HG03565 (cell line): ENCODE data around the gene HSDL2.

Experiments
- ATAC-seq: cut with Tn5 transposase; IDR thresholded peaks from one replicate; pipeline ENCODE4 v1.9.1; 2021; ENCODE audit warnings: mild to moderate bottlenecking, moderate library complexity; ENCODE audit not compliant: unreplicated experiment

Gene HSDL2

DNA sequence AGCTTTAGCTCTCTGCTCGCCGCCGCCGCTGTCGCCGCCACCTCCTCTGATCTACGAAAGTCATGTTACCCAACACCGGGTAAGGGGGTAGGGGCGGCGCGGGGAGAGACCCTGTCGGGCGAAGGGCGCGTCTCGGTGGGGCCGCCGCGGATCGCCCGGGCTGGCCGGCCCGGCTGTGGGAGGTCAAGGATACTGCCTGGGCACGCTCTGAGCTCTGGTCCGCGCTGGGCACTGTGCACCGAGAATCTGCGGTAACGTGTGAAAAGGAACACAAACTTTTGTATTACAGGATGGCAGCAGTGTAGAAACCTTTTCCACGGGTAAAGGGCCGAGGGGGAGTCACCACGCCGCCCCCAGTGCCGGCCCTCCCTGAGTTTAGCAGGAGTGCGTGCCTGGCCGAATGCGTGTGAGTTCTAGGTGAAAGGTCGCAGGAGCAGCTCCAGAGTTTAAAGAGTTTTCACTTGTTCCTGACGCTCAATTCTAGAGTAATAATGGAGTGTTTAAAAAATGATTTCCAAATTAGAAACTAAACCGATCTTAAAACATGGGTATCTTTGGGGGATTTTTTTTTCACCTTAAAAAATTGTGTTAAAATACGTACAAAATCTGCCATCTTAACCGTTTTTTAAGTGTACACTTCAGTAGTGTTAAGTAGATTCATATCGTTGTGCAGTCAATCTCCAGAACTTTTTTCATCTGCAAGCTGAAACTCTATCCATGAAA is at the start of gene HSDL2:
HSDL2 (plus strand) TSS at position 7 of the 723 bp plus-strand sequence; CDS start at position 63, 56 bp downstream.
- ATAC-seq, result no peak

- ATAC-seq, result no peak
Observed at GRCh38 chr9:112331674-112331952, 48.3 kb upstream of the HSDL2 start.

- ATAC-seq, result no peak
Observed at GRCh38 chr9:112332214-112332613, 47.7 kb upstream of the HSDL2 start.

- no peak for ATAC-seq
Observed at GRCh38 chr9:112332674-112332976, 47.3 kb upstream of the HSDL2 start.

- peak; percentile 32 for ATAC-seq
Observed at GRCh38 chr9:112332977-112333638, 46.8 kb upstream of the HSDL2 start, which contains the start of gene PTBP3. Gene PTBP3 (minus strand): TSS chr9:112333619. CDS start chr9:112297865, 35,754 bp downstream.

DNA sequence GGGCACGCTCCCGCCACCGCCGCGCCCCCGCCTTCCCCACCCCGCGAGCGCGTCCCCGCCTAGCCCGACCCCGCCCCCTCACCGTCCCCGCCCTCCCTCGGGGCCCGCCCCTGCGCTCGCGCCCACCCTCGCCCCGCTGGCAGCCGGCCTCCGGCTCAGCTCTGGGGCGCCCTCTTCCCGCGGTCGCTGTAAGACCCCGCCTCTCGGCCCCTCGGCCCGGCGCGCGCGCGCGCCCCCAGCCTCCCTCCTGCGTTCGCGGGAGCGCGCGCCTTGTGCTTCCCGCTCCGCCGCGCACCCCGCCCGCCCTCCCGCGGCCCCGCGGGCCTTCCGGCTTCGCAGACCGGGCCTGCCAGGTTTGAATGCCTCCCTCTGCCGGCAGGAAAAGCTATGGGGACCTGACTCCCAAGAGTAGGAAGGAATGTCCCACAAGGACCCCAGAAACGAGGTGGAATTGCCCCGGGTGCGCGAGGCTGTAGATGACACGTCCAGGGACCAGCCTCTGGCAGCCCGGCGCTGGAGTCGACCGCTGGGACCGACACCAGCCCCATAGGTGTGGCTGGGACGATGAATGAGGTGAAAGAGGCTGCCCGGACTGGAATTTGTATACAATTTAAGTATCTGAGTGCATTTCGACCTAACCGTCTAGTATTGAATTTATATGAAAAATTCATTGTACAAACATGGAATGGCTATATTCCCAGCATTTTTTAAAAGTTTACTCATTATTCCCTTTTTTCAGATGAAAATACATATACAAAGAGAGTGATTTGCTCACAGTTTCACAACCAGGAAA is 46.1 kb upstream of the HSDL2 start:
- ATAC-seq, result peak; percentile 67

- no peak for ATAC-seq
Observed at GRCh38 chr9:112334432-112334841, 45.5 kb upstream of the HSDL2 start.

GRCh38 chr9:112337547-112337946 is 42.4 kb upstream of the HSDL2 start:
- no peak for ATAC-seq

GRCh38 chr9:112338561-112338960 is 41.3 kb upstream of the HSDL2 start:
- no peak for ATAC-seq

DNA sequence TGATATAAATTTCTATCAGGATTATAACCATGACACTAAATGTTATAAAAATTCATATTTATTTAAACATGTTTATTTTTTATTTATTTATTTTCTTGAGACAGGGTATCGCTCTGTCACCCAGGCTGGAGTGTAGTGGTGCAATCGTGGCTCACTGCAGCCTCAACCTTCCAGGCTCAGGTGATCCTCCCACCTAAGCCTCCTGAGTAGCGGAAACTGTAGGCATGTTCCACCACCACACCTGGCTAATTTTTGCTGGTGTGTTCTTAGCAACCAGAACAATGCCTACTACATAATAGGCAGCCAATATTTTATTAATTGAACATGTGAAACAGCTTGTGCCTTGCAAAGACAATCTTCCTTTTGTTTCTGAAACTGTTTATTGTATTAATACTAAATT is 40.0 kb upstream of the HSDL2 start:
- ATAC-seq, result no peak

- ATAC-seq, result no peak
Observed at GRCh38 chr9:112341730-112342129, 38.2 kb upstream of the HSDL2 start.

- ATAC-seq, result no peak
Observed at GRCh38 chr9:112348257-112349007, 31.5 kb upstream of the HSDL2 start.

- ATAC-seq, result no peak
Observed at GRCh38 chr9:112349008-112349333, 30.9 kb upstream of the HSDL2 start.

GRCh38 chr9:112351184-112351583 is 28.7 kb upstream of the HSDL2 start:
- no peak for ATAC-seq

DNA sequence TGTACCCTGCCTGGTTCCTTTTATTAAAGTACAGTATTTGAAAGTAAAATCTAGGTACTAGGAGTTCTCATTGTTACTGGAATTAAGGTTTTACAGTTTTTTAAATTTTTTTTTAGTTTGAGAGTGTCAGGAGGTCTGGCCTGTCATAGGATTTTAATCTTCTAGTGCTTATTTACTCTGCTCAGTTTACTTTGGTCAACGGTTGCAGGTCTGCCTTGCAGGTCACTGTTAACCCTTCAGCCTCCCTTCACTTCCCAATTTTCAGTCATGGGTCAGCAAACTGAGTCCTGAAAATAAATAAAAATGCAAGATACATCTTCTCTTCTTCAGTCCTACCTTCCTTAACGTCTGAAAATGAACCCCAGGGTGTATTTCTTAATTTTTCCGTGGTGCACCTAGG is 27.7 kb upstream of the HSDL2 start:
- no peak for ATAC-seq

GRCh38 chr9:112354081-112354743 is 25.7 kb upstream of the HSDL2 start:
- no peak for ATAC-seq

DNA sequence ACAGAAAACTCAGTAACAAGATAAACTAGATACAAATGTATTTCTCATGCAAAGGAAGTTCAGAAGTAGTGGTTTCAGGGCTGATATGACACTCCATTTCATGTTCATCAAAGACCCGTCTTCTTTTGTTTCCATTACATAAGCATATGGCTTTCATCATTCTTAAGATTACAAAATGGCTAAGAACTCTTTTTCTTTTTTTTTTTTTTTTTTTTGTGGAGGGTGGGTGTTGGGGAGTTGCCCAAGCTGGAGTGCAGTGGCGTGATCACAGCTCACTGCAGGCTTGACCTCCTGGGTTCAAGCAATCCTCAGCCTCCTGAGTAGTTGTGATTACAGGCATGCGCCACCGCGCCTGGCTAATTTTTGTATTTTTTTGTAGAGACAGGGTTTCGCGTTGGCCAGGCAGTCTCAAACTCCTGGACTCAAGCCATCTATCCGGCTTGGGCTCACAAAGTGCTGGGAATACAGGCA is 24.4 kb upstream of the HSDL2 start:
- ATAC-seq, result no peak

GRCh38 chr9:112360047-112360804 is 19.7 kb upstream of the HSDL2 start:
- ATAC-seq, result no peak

DNA sequence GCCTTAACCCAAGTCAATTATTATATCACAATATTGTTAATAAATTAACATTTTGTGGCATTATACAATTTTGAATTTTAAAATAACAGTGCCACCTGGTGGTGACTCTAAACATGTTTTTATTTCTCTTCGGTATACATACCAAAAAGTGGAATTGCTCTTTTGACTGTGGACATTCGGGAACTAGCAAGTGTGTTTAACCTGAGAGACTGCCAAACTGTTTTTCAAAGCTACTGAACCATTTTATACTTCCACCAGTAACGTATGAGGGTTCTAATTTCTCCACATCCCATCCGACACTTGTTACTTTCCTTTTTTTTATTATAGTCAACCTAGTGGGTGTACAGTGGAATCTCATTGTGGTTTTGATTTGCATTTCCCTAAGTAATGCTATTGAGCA is 18.3 kb upstream of the HSDL2 start:
- no peak for ATAC-seq

- no peak for ATAC-seq
Observed at GRCh38 chr9:112364761-112365160, 15.1 kb upstream of the HSDL2 start.
